Measurements from ENCODE around the gene PCSK1. TPM values are rescaled to one million over a fixed set of nuclear protein-coding genes. Genes with fewer than 3 reads are reported as not detected.

The PCSK1 gene
- polyA plus RNA-seq, 3 donors, result not detected

DNA sequence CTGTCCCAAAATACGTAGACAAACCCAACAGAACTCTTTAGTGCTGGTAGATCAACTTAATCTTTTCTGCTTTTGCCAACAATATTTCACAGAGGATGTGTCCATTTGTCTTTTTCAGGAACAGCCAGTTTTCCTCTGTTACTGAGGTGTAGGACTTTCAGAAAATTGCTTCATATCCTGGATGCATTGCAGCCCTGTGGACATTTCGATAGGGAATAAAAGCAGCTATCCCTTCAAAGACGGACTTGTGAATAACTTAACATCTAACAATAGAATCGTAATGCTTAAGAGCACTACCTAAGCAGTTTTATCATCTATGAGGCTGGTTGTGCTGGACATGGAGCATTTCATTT, 59.7 kb downstream of the PCSK1 start:
- no peak overlapping the region for H3K9ac ChIP-seq (ENCODE audit: insufficient read depth, low read length, poor library complexity, severe bottlenecking)
- no CpG with 5 or more reads among the region's 4 CpGs for WGBS (ENCODE audit: insufficient coverage)
- no peak overlapping the region for H3K4me2 ChIP-seq (replicated peaks; ENCODE audit: extremely low read depth, low read length, poor library complexity, severe bottlenecking)
- no peaks in the 10 kb centered on the region for H3K79me2 ChIP-seq (ENCODE audit: insufficient read depth, low read length)
- H3K27ac ChIP-seq (ENCODE audit: low read depth in 1 of 2, low read length in 2 of 2), result no peak overlapping the region
- peaks cover 0 to 4% of the 10 kb centered on the region in 2 donors for H3K27me3 ChIP-seq (ENCODE audit: control insufficient read depth in 2 of 2, insufficient read depth in 2 of 2, low read length in 2 of 2)
- Mint-ChIP-seq H3K27ac (no peak overlapping the region), H3K4me3 (no peak overlapping the region), H3K4me1 (no peaks in the 10 kb centered on the region), H3K27me3 (ENCODE audit: low read depth in 3 of 3) (peaks cover 5 to 15% (median 11%) of the 10 kb centered on the region in 3 donors), H3K9me3 (no peaks in the 10 kb centered on the region), H3K36me3 (no peaks in the 10 kb centered on the region)
- H3K36me3 ChIP-seq (replicated peaks in 1 of 2; ENCODE audit: control insufficient read depth in 1 of 2, insufficient read depth in 2 of 2, low read length in 2 of 2), result no peaks in the 10 kb centered on the region
- H3K4me3 ChIP-seq (replicated peaks in 1 of 3; ENCODE audit: low read depth in 2 of 3, low read length in 3 of 3), result no peak overlapping the region
- no peaks in the 10 kb centered on the region for H3K9me3 ChIP-seq (replicated peaks in 1 of 2; ENCODE audit: control insufficient read depth in 1 of 2, insufficient read depth in 1 of 2, low read length in 2 of 2)
- TF ChIP-seq, protein P1, sequence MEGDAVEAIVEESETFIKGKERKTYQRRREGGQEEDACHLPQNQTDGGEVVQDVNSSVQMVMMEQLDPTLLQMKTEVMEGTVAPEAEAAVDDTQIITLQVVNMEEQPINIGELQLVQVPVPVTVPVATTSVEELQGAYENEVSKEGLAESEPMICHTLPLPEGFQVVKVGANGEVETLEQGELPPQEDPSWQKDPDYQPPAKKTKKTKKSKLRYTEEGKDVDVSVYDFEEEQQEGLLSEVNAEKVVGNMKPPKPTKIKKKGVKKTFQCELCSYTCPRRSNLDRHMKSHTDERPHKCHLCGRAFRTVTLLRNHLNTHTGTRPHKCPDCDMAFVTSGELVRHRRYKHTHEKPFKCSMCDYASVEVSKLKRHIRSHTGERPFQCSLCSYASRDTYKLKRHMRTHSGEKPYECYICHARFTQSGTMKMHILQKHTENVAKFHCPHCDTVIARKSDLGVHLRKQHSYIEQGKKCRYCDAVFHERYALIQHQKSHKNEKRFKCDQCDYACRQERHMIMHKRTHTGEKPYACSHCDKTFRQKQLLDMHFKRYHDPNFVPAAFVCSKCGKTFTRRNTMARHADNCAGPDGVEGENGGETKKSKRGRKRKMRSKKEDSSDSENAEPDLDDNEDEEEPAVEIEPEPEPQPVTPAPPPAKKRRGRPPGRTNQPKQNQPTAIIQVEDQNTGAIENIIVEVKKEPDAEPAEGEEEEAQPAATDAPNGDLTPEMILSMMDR (IDR thresholded peaks at IDR 0.05), result no peak
- no peaks in the 10 kb centered on the region for H3K4me1 ChIP-seq (ENCODE audit: control insufficient read depth in 1 of 2, insufficient read depth in 2 of 2, low read length in 2 of 2)
- H2AFZ ChIP-seq (ENCODE audit: insufficient read depth, low read depth, low read length, poor library complexity, severe bottlenecking), result no peak overlapping the region
- intact Hi-C loops (cut with micrococcal nuclease), result no loop called here
- no peak for DNase-seq
- no peaks in the 10 kb centered on the region for H4K20me1 ChIP-seq (ENCODE audit: insufficient read depth, low read length)

DNA sequence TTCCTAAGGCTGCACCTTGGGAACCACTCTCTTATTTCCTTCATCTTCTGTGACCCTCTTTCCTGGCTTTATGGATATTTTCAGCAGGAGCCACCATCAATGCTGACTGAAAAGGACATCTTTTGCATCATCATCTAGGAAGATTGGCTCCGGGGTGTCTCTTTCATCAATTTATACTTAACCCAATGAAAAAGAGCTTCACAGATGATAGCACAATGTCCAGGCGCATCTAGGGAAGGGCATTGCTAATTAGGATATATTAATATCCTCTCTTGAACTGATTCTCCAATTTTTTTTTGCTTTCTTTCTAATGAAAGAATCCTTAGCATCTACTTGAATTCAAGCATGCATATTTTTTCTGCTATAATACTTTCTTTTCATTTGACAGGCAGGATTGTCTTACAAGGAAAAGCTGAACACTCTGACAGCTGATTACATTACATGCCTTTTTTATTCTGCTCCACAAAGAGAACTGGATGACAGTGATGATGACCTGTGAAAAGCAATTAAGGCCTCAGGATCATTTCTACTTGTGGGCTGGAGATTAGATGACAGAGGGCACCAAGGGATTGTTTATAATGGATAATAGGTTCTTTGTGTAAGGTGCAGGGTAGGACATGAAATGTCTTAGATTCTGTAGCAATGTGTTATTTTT, 60.2 kb downstream of the PCSK1 start:
- peak overlapping the region in 1 of 7 donors; percentile 4 for H3K27ac Mint-ChIP-seq
- Histone ChIP-seq H3K27me3 (ENCODE audit: control insufficient read depth in 2 of 2, insufficient read depth in 2 of 2, low read length in 2 of 2) (peaks cover 0 to 4% of the 10 kb centered on the region in 2 donors), H3K79me2 (ENCODE audit: insufficient read depth, low read length) (no peaks in the 10 kb centered on the region), H3K27ac (ENCODE audit: low read depth in 1 of 2, low read length in 2 of 2) (no peak overlapping the region), H4K20me1 (ENCODE audit: insufficient read depth, low read length) (no peaks in the 10 kb centered on the region), H2AFZ (ENCODE audit: insufficient read depth, low read depth, low read length, poor library complexity, severe bottlenecking) (no peak overlapping the region), H3K4me2 (replicated peaks; ENCODE audit: extremely low read depth, low read length, poor library complexity, severe bottlenecking) (no peak overlapping the region), H3K36me3 (replicated peaks in 1 of 2; ENCODE audit: control insufficient read depth in 1 of 2, insufficient read depth in 2 of 2, low read length in 2 of 2) (no peaks in the 10 kb centered on the region), H3K9ac (ENCODE audit: insufficient read depth, low read length, poor library complexity, severe bottlenecking) (no peak overlapping the region), H3K4me1 (ENCODE audit: control insufficient read depth in 1 of 2, insufficient read depth in 2 of 2, low read length in 2 of 2) (no peaks in the 10 kb centered on the region), H3K9me3 (replicated peaks in 1 of 2; ENCODE audit: control insufficient read depth in 1 of 2, insufficient read depth in 1 of 2, low read length in 2 of 2) (no peaks in the 10 kb centered on the region), H3K4me3 (replicated peaks in 1 of 3; ENCODE audit: low read depth in 2 of 3, low read length in 3 of 3) (no peak overlapping the region)
- TF ChIP-seq, protein P1 (IDR thresholded peaks at IDR 0.05), result no peak
- WGBS (ENCODE audit: insufficient coverage), result no CpG with 5 or more reads among the region's 2 CpGs
- no peaks in the 10 kb centered on the region for H3K4me1 Mint-ChIP-seq
- DNase-seq, result no peak
- H3K36me3 Mint-ChIP-seq, result no peaks in the 10 kb centered on the region
- intact Hi-C loops (cut with micrococcal nuclease), result no loop called here
- H3K27me3 Mint-ChIP-seq (ENCODE audit: low read depth in 3 of 3), result peaks cover 8 to 17% (median 11%) of the 10 kb centered on the region in 3 donors
- no peak overlapping the region for H3K4me3 Mint-ChIP-seq
- peaks cover 0 to 3% (median 0%) of the 10 kb centered on the region in 7 donors for H3K9me3 Mint-ChIP-seq

Measured in CD14-positive monocyte (primary cell).